Purkinje cell (primary cell): ENCODE measurements around the gene C4A. TPM values are rescaled to one million over a fixed set of nuclear protein-coding genes. Genes with fewer than 3 reads are reported as not detected.

Source experiments
- polyA plus RNA-seq: library from polyadenylated mRNA; unstranded; fragments of >200 nt; fragmentation: Nextera tagmentation; gene quantifications from 2 replicates; pipeline ENCODE4 v1.2.1, GENCODE V29; 2014

C4A gene
- polyA plus RNA-seq, result not detected in 2 replicates

DNA sequence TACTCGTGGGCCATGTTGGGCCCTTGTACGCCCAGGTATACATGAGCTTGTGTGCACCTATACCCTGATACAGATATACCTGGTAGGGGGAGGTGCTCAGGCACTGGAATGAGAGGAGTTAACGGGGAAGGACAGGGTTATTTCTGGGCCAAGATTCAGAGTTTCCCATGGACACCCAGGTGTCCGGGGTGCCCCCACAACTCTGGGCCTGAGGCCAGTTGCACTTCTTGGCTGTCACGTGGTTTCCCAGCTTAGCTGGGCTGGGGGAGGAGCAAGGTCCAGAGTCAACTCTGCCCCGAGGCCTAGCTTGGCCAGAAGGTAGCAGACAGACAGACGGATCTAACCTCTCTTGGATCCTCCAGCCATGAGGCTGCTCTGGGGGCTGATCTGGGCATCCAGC lies at the start of gene C4A:
Gene C4A (plus strand): TSS at position 314 of the 400 bp plus-strand sequence. CDS start 51 bp downstream, at position 365.

DNA sequence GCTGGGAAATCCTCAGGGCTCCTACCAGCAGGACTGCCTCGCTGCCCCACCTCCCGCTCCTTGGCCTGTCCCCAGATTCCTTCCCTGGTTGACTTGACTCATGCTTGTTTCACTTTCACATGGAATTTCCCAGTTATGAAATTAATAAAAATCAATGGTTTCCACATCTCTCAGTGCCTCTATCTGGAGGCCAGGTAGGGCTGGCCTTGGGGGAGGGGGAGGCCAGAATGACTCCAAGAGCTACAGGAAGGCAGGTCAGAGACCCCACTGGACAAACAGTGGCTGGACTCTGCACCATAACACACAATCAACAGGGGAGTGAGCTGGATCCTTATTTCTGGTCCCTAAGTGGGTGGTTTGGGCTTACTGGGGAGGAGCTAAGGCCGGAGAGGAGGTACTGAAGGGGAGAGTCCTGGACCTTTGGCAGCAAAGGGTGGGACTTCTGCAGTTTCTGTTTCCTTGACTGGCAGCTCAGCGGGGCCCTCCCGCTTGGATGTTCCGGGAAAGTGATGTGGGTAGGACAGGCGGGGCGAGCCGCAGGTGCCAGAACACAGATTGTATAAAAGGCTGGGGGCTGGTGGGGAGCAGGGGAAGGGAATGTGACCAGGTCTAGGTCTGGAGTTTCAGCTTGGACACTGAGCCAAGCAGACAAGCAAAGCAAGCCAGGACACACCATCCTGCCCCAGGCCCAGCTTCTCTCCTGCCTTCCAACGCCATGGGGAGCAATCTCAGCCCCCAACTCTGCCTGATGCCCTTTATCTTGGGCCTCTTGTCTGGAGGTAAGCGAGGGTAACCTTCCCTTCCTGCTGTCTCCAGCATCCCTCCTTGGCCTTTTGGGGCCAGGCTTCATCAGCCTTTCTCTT lies 36.1 kb upstream of the C4A start, which contains the start of gene CFB:
Gene CFB (plus strand): TSS at position 589 of the 863 bp plus-strand sequence. CDS start 127 bp downstream, at position 716.

DNA sequence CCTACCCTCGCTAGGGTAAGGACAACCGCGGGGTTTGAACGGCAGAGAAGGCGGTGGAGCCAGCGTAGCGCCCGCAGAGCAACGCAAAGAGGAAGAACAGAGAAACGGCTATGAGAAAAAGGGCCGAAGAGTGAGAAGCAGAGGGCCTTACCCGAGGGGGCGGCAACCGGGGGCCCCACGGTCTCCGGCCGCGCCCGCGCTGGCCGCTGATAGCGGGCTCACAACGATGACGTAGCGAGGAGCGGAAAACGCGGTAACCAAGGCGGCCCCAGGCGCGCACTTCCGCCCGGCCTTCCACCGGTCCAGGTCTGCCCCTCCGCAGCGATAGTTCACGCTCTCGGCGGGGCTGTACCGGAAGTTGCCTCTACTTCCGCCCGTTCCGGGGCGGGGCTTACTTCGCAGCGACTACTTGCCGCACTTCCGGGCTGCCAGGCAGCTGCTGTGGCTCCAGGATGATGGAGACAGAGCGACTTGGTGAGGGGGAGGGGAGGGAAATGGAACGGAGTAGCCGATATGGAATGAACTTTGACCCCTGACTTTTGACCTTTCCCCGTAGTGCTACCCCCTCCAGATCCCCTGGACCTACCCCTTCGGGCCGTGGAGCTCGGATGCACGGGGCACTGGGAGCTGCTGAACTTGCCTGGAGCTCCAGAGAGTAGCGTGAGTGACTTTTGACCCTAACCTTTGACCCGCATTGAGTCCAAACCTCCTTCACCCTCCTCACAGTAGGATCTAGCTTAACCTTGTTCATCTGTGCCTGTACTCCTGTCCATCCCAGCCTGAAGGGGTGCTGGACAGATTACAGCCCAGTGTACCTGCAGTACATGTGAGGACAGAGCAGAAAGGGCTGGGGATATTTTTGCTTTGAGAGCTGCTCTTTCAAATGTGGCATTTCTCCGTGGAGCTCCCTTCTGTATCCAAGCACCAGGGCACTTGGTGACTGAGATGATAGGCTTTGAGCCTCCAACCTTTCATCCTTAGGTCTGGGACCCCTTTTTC lies 22.8 kb upstream of the C4A start, which contains the start of the genes NELFE and SKIC2:
Gene NELFE (minus strand): TSS at position 231 of the 999 bp plus-strand sequence. CDS start 525 bp downstream, outside the sequence.
Gene SKIC2 (plus strand): TSS at position 435 of the 999 bp plus-strand sequence. CDS start 18 bp downstream, at position 453.

DNA sequence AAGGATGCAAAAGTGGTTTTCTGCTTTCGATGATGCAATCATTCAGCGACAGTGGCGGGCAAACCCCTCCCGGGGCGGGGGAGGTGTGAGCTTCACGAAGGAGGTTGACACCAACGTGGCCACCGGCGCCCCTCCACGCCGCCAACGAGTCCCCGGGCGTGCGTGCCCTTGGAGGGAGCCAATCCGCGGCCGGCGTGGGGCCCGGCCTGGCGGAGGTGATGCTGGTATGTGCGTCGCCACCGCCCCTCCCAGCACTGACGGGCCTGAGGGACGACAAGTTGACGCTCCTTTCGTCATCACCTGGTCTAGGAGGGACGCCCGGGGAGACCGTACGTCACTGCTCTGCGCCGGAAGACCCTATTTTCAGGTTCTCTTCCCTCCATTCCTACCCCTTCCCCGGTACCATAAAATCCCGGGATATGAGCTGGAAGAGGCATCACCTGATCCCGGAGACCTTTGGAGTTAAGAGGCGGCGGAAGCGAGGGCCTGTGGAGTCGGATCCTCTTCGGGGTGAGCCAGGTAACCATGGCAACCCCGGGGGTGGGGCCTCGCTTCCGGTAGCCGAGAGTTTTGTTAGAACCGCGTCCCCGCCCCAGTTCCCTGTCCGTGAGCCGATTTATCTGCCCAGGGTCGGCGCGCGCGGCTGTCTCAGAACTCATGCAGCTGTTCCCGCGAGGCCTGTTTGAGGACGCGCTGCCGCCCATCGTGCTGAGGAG lies 9.7 kb upstream of the C4A start, which contains the start of gene DXO:
Gene DXO (minus strand): TSS at position 146 of the 716 bp plus-strand sequence. CDS start 463 bp downstream, outside the sequence.

DNA sequence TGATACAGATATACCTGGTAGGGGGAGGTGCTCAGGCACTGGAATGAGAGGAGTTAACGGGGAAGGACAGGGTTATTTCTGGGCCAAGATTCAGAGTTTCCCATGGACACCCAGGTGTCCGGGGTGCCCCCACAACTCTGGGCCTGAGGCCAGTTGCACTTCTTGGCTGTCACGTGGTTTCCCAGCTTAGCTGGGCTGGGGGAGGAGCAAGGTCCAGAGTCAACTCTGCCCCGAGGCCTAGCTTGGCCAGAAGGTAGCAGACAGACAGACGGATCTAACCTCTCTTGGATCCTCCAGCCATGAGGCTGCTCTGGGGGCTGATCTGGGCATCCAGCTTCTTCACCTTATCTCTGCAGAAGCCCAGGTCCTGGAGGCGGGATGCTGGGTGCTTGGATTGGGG lies 32.7 kb downstream of the C4A start, which contains the start of gene C4B:
Gene C4B (plus strand): TSS at position 249 of the 400 bp plus-strand sequence. CDS start 51 bp downstream, at position 300.

DNA sequence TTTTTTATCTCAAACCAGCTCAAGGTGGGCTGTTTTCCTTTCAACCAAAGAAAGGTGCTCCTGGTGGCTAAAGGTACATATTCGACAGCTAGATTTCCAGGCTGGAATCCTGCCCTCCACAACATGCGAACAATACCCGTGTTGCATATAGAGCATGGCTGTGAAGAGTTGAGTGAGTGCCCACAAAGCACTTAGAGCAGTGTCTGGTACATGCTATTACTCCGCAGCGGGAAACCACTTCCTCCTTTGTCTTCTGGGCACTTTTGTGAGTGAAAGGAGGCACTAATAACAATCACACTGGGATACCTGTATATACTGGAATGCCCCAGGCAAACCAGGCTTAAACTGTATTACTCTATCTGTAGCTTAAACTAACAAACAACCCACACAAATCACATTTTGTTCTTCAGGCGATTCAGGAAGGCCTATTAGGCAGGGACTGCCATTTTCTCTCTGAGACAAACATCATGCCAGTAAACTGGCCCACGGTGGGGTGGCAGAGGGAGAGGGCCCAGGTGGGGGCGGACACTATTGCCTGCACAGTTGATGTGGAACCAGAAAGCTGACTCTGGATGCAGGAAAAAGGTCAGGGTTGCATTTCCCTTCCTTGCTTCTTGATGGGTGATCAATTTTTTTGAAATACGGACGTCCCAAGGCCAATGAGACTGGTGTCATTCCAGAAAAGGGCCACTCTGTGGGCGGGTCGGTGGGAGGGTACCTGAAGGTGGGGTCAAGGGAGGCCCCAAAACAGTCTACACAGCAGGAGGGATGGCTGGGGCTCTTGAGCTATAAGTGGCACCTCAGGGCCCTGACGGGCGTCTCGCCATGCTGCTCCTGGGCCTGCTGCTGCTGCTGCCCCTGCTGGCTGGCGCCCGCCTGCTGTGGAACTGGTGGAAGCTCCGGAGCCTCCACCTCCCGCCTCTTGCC lies 56.0 kb downstream of the C4A start, which contains the start of gene CYP21A2:
Gene CYP21A2 (plus strand): TSS at position 818 of the 927 bp plus-strand sequence. CDS start 8 bp downstream, at position 826.

Other genes with a start within 250 kb of the C4A start
- 1.2 and 1.3 TPM in 2 replicates for gene CLIC1, start 245.5 kb upstream of the C4A start, polyA plus RNA-seq
- gene MSH5, start 242.1 kb upstream of the C4A start, polyA plus RNA-seq, result not detected in 2 replicates
- not detected in 2 replicates for gene SAPCD1, start 219.4 kb upstream of the C4A start, polyA plus RNA-seq
- gene VWA7, start 204.7 kb upstream of the C4A start, polyA plus RNA-seq, result 3.1 TPM in 1 of 2 replicates, not detected in the other
- 5.9 and 6.1 TPM in 2 replicates for gene VARS1, start 186.3 kb upstream of the C4A start, polyA plus RNA-seq
- 26.3 and 31.0 TPM in 2 replicates for gene LSM2, start 175.1 kb upstream of the C4A start, polyA plus RNA-seq
- gene HSPA1L, start 166.8 kb upstream of the C4A start, polyA plus RNA-seq, result 0.76 and 1.6 TPM in 2 replicates
- gene HSPA1A, start 166.5 kb upstream of the C4A start, polyA plus RNA-seq, result 3.4 and 5.1 TPM in 2 replicates
- 0.20 and 1.7 TPM in 2 replicates for gene HSPA1B, start 154.3 kb upstream of the C4A start, polyA plus RNA-seq
- gene NEU1, start 119.2 kb upstream of the C4A start, polyA plus RNA-seq, result 15.2 and 16.1 TPM in 2 replicates
- not detected in 2 replicates for gene SLC44A4, start 103.1 kb upstream of the C4A start, polyA plus RNA-seq
- 5.9 and 11.4 TPM in 2 replicates for gene EHMT2, start 84.4 kb upstream of the C4A start, polyA plus RNA-seq
- gene ZBTB12, start 80.0 kb upstream of the C4A start, polyA plus RNA-seq, result not detected in 2 replicates
- 1.2 TPM in 1 of 2 replicates, not detected in the other for gene C2, start 54.3 kb upstream of the C4A start, polyA plus RNA-seq
- 0.34 TPM in 1 of 2 replicates, not detected in the other for gene CFB, start 36.0 kb upstream of the C4A start, polyA plus RNA-seq
- 18.1 and 30.7 TPM in 2 replicates for gene NELFE, start 23.1 kb upstream of the C4A start, polyA plus RNA-seq
- 8.0 and 11.7 TPM in 2 replicates for gene SKIC2, start 22.9 kb upstream of the C4A start, polyA plus RNA-seq
- gene DXO, start 9.9 kb upstream of the C4A start, polyA plus RNA-seq, result 9.6 and 21.2 TPM in 2 replicates
- not detected in 2 replicates for gene C4B, start 32.7 kb downstream of the C4A start, polyA plus RNA-seq
- 0.20 TPM in 1 of 2 replicates, not detected in the other for gene CYP21A2, start 56.4 kb downstream of the C4A start, polyA plus RNA-seq
- gene TNXB, start 127.3 kb downstream of the C4A start, polyA plus RNA-seq, result not detected in 2 replicates
- 3.4 and 9.6 TPM in 2 replicates for gene ATF6B, start 146.2 kb downstream of the C4A start, polyA plus RNA-seq
- 0.77 and 1.8 TPM in 2 replicates for gene FKBPL, start 148.2 kb downstream of the C4A start, polyA plus RNA-seq
- gene PRRT1, start 169.9 kb downstream of the C4A start, polyA plus RNA-seq, result 88.8 and 97.9 TPM in 2 replicates
- gene PPT2, start 172.1 kb downstream of the C4A start, polyA plus RNA-seq, result 16.8 and 18.7 TPM in 2 replicates
- 2.5 and 3.6 TPM in 2 replicates for gene EGFL8, start 182.5 kb downstream of the C4A start, polyA plus RNA-seq
- gene AGPAT1, start 194.0 kb downstream of the C4A start, polyA plus RNA-seq, result 18.3 and 18.5 TPM in 2 replicates
- gene RNF5, start 196.3 kb downstream of the C4A start, polyA plus RNA-seq, result 34.7 and 42.0 TPM in 2 replicates
- not detected in 2 replicates for gene AGER, start 202.2 kb downstream of the C4A start, polyA plus RNA-seq
- 0.55 TPM in 1 of 2 replicates, not detected in the other for gene PBX2, start 208.1 kb downstream of the C4A start, polyA plus RNA-seq
- not detected in 2 replicates for gene GPSM3, start 210.6 kb downstream of the C4A start, polyA plus RNA-seq
- gene NOTCH4, start 242.0 kb downstream of the C4A start, polyA plus RNA-seq, result 1.3 and 2.2 TPM in 2 replicates